GM12891 (cell line): ENCODE results near the gene RBMS3.
"Not testable (repeated sequence)": the region's sequence is repeated elsewhere in the genome, so short reads cannot be mapped to it uniquely, and the experiment has no call there.

ENCODE experiments used
- POLR2A ChIP-seq: IDR thresholded peaks from 2 replicates; pipeline ENCODE4 v1.6.1; 2011; ENCODE audit warnings: low read depth, low read length, control low read depth
- POLR2AphosphoS5 ChIP-seq: IDR thresholded peaks from 2 replicates; pipeline ENCODE4 v1.6.1; 2011; ENCODE audit warnings: low read depth, low read length, control low read depth
- SPI1 ChIP-seq: IDR thresholded peaks from 2 replicates; pipeline ENCODE4 v1.6.1; 2011; ENCODE audit warnings: low read depth, low read length, control low read depth
- TAF1 ChIP-seq: IDR thresholded peaks from 2 replicates; pipeline ENCODE4 v1.6.1; 2011; ENCODE audit warnings: low read depth, low read length, control low read depth

GRCh38 chr3:29808324-29808723 lies 527.5 kb downstream of the RBMS3 start:
- TF ChIP-seq POLR2A, POLR2AphosphoS5, SPI1, TAF1: not testable (repeated sequence)
